Adipose tissue (tissue), 3 donors: ENCODE data around the gene PPP1R10. TPM values are rescaled to one million over a fixed set of nuclear protein-coding genes. Genes with fewer than 3 reads are reported as not detected.
"Not testable (repeated sequence)": the region's sequence is repeated elsewhere in the genome, so short reads cannot be mapped to it uniquely, and the experiment has no call there.

Source experiments
- H3K27ac ChIP-seq: one replicate; pipeline ENCODE4 v1.5.1; 2013; ENCODE audit warnings: low read depth, low read length
- WGBS, 3 donors: extraction: QIAGEN DNeasy Blood & Tissue Kit; methylation state at CpG; one replicate each; pipeline ENCODE4 v1.1.7; 2013; 5-methylcytosine and 5-hydroxymethylcytosine counted together
- polyA plus RNA-seq, 3 donors: library from polyadenylated mRNA; stranded (reverse); fragments of 200-250 nt; gene quantifications; one replicate each; pipeline ENCODE4 v1.2.3, GENCODE V29; 2013
- donor health status: healthy with polysubstance abuse.
- donor health status: Bipolar disorder and iron deficiency.
- donor health status: healthy.

PPP1R10 gene
- polyA plus RNA-seq, 3 donors, result 11.6 to 27.4 (median 18.1) TPM

- H3K27ac ChIP-seq, result no peak overlapping the region
- WGBS, 3 donors, result 91 to 95% (median 94%) methylated on average over 13 of the region's 13 CpGs
Measured at GRCh38 chr6:30603961-30604360, 13.1 kb downstream of the PPP1R10 start.

DNA sequence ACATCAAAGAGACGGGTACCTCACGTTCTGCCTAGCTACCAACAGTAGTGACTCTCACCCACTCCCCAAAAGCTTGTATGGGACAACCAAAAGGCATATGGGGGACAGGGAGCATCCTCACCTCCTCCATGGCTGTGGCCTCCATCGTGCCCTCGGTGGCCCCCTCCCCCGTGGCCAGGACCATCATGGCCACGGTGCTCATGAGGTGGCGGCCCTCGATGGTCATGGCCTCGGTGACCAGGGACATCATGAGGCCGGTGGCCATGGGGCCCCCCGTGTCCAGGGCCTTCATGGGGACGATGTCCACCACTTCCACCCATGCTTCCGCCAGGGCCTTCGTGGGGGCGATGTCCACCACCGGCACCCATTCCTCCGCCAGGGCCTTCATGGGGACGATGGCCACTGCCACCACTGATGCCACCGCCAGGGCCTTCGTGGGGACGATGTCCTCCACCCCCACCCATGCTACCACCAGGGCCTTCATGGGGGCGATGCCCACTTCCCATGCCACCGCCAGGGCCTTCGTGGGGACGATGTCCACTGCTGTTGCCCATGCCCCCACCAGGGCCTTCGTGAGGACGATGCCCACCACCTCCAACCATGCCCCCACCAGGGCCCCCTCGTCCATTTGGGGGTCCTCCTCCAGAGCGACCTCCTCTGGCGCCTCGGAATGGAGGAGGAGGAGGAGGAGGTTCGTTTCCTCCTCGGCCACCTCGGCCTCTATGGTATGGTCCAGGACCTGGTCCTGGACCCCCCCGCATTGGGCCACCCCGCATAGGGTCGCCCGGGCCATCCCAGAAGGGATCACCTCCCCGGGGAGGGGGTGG, 15.0 kb downstream of the PPP1R10 start:
- no peak overlapping the region for H3K27ac ChIP-seq
- 90 to 92% (median 92%) methylated on average over 33 to 39 of the region's 39 CpGs for WGBS, 3 donors

DNA sequence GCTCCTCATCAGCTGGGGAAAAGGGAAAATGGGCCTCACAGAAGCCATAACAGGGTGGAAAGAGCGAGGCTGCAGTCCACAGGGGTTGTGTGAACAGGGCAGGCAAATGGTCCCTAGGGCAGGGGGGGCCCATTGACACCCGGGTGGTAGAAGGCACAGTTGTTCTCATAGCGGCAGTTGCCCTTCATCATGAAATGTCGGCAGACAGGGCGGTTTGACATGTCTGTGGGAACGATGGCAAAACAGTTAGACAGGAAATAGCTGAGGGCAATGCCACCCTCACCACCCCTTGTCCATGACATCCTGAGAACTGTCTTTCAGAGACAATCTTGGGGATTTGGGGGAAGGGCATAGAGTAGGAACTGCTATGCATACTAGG, 15.6 kb downstream of the PPP1R10 start:
- 47 to 68% (median 48%) methylated on average over 6 of the region's 6 CpGs for WGBS, 3 donors
- H3K27ac ChIP-seq, result no peak overlapping the region

GRCh38 chr6:30600451-30600961, 16.5 kb downstream of the PPP1R10 start:
- H3K27ac ChIP-seq, result no peak overlapping the region

GRCh38 chr6:30599625-30600324, 17.3 kb downstream of the PPP1R10 start:
- no peak overlapping the region for H3K27ac ChIP-seq
- WGBS, 3 donors, result 74 to 78% (median 77%) methylated on average over 13 of the region's 13 CpGs

More at GRCh38 chr6:30600451-30600961, 16.5 kb downstream of the PPP1R10 start:
- WGBS, 3 donors, result 72 to 81% (median 78%) methylated on average over 10 of the region's 10 CpGs

GRCh38 chr6:30598912-30599624, 18.0 kb downstream of the PPP1R10 start:
- H3K27ac ChIP-seq, result no peak overlapping the region
- WGBS, 3 donors, result 68 to 76% (median 75%) methylated on average over 12 of the region's 12 CpGs

DNA sequence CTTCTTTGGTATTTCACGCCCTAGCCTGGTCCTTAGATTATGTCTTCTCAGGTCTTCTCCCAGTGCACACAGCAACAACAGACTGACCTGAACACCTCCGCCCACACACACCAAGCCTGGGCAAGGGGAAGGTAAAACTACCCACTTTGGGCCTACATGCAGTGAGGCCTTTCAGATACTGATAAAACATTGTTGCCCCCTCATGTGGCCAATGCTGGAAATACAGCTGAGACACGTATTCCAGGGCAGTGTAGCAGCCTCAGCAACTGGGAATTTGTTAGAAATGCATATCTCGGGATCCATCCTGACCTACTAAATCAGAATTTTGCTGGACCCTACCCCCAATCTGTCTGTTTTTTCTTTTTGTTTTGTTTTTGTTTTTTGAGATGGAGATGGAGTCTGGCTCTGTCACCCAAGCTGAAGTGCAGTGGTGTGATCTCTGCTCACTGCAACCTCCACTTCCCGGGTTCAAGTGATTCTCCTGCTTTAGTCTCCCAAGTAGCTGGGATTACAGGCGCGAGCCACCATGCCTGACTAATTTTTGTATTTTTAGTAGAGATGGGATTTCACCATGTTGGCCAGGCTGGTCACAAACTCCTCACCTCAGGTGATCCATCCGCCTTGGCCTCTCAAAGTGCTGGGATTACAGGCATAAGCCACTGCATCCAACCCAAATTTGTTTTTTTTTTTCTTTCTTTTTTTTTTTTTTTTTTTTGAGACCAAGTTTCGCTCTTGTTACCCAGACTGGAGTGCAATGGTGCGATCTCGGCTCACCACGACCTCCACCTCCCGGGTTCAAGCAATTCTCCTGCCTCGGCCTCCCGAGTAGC, 19.5 kb downstream of the PPP1R10 start:
- 64 to 79% (median 78%) methylated on average over 10 to 15 of the region's 15 CpGs for WGBS, 3 donors
- not testable (repeated sequence) for H3K27ac ChIP-seq

DNA sequence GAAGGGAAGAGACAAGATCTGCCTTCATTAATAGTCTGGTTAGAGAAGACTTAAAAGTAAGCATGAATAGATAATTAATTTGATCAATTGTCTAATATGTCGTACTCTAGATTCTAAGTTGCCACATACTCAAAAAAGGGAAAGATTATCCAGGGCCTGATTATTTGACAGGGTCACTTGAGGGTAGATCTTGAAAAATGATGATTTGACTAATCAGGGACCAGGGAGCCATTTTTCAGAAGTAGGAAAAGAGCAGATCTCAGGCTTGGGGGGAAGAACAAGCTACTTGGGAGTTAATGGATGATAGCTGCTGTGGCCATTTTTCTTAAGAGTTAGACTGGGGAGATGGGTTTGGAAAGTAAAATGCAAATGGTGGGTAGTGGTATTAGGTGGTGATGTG, 24.8 kb downstream of the PPP1R10 start:
- no peak overlapping the region for H3K27ac ChIP-seq
- WGBS, 3 donors, result 95 to 100% (median 97%) methylated on average over 1 of the region's 1 CpG

DNA sequence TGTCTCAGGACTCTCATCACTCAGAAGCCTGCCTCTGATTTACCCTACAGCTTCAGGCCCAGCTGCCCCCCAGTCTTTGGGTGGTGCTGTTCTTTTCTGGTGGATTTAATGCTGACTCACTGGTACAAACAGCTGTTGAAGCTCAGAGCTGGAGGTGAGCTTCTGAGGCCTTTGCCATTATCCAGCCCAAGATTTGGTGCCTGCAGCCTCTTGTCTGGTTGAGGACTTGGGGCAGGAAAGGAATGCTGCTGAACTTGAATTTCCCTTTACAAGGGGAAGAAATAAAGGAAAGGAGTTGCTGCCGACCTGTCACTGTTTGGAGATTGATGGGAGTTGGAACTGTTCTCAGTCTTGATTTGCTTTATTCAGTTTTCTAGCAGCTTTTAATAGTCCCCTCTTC, 26.0 kb downstream of the PPP1R10 start:
- 41 to 57% (median 55%) methylated on average over 1 of the region's 1 CpG for WGBS, 3 donors
- no peak overlapping the region for H3K27ac ChIP-seq

- 73 to 79% (median 77%) methylated on average over 8 of the region's 8 CpGs for WGBS, 3 donors
- H3K27ac ChIP-seq, result no peak overlapping the region
Measured at GRCh38 chr6:30590509-30590908, 26.5 kb downstream of the PPP1R10 start.

DNA sequence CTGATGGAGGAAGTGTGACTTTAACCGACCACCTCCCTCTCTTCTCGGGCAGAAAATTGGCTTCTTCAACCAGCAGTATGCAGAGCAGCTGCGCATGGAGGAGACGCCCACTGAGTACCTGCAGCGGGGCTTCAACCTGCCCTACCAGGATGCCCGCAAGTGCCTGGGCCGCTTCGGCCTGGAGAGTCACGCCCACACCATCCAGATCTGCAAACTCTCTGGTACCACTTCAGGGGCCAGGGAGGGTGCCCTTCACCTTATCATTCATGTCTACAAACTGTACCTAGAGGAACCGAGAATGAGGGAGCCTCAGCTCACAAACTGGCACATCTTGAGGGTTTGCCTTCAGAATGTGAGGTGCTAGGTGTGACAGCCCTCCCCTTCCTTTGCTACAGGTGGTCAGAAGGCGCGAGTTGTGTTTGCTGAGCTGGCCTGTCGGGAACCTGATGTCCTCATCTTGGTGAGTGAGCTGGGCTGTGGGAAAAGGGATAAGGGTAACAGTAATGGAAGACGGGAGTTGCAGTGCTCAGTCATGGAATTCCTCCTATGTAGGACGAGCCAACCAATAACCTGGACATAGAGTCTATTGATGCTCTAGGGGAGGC, 27.2 kb downstream of the PPP1R10 start:
- WGBS, 3 donors, result 89 to 94% (median 94%) methylated on average over 15 of the region's 15 CpGs
- H3K27ac ChIP-seq, result no peak overlapping the region

DNA sequence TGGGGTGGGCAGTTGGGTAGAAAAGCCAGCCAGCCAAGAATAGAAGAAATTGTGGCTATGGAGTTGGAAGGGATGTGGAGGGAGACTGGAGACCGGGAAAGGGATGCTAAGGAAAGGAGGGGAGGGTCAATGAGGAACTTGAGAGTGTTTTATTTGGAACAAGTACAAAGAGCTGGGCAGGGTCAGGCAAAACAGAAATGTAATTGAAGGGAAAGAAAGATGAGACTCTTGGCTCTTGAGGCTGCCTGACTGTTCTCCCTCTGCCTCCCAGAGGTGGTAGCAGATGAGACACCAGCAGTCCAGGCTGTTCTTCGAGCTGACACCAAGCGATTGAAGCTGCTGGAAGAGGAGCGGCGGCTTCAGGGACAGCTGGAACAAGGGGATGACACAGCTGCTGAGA, 33.1 kb downstream of the PPP1R10 start:
- WGBS, 3 donors, result 81 to 94% (median 94%) methylated on average over 3 to 5 of the region's 5 CpGs
- no peak overlapping the region for H3K27ac ChIP-seq

DNA sequence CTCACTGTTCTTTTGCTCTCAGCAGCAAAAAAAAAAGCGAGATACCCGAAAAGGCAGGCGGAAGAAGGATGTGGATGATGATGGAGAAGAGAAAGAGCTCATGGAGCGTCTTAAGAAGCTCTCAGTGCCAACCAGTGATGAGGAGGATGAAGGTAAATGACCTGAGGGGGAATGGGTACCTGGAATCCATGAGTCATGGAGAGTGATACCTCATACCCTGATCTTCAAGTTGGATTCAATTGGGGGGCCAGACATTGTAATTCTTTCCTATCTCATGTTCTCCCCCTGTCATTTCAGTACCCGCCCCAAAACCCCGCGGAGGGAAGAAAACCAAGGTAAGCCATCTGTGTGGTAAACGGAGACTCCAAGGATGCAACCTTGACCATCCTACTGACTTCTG, 39.0 kb downstream of the PPP1R10 start:
- 89 to 98% (median 93%) methylated on average over 8 of the region's 8 CpGs for WGBS, 3 donors
- H3K27ac ChIP-seq, result no peak overlapping the region

- 33 to 75% (median 66%) methylated on average over 4 of the region's 4 CpGs for WGBS, 3 donors
- no peak overlapping the region for H3K27ac ChIP-seq
Measured at GRCh38 chr6:30573113-30573512, 43.9 kb downstream of the PPP1R10 start.

DNA sequence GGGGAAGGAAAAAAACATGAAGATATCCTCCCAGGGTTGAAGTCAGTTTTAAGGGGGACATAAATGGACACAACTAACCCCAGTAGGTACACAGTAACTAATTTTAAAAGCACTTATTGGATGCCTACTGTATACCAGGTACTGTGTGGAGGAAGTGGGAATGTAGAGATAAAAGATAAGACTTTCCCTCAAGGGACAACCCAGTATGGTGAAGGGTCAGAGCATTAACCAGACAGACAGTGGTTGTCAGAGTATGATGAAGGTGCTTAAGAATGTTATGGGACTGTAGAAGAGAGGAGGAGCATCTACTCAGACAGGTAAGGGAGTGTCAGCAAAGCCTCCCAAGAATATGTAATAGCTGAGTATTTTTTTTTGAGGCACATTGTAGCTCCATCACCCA, 44.9 kb downstream of the PPP1R10 start:
- no peak overlapping the region for H3K27ac ChIP-seq

- 0 to 3% (median 1%) methylated on average over 8 of the region's 8 CpGs for WGBS, 3 donors
- no peak overlapping the region for H3K27ac ChIP-seq
Measured at GRCh38 chr6:30571762-30572082, 45.3 kb downstream of the PPP1R10 start.

DNA sequence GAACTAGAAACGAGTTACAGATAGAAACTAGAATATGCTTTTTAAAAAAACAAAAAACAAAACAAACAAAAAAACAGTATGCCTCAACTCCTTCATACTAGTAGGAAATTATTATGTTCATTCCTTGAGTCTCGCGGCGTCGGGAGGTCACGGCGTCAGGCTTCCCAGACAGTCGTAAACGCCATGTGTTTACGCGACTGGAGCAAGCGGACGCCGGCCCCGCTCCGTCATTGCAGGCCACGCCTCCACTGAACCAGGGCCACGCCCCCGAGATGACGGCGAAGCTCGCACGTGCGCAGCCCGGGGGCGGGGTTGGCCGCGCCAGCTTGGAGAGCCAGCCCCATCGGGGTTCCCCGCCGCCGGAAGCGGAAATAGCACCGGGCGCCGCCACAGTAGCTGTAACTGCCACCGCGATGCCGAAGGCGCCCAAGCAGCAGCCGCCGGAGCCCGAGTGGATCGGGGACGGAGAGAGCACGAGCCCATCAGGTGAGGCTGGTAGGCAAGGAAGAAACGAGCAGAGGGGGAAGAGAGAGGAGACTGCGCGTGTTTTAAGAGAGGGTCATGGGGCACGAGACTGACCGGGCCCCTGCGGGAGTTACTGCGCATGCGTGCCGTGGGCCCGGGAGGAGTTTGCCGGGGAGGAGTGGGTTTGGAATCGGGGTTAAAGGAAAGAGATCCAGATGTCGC, 45.8 kb downstream of the PPP1R10 start, which contains the start of gene ABCF1:
Gene ABCF1 (plus strand): TSS at position 368 of the 687 bp plus-strand sequence. CDS start 46 bp downstream, at position 414.
- WGBS, 3 donors, result 0% methylated on average over 59 of the region's 59 CpGs
- H3K27ac ChIP-seq, result no peak within 1 kb of the TSS
